Subcutaneous abdominal adipose tissue (tissue), 5 donors: ENCODE data around the gene NKRF.

ENCODE experiments used
- H3K27ac ChIP-seq: one replicate; pipeline ENCODE4 v1.7.0; 2013; ENCODE audit warnings: low read depth, mild to moderate bottlenecking, inconsistent platforms, low read length, moderate library complexity
- H3K27me3 ChIP-seq, 5 donors: one replicate each; pipeline ENCODE4 v1.7.0; 2013; ENCODE audit warnings: low read length in 5 of 5, inconsistent platforms in 1 of 5; ENCODE audit not compliant: control insufficient read depth in 5 of 5, insufficient read depth in 4 of 5
- H3K36me3 ChIP-seq, 5 donors: one replicate each; pipeline ENCODE4 v1.7.0; 2013; ENCODE audit warnings: low read length in 5 of 5; ENCODE audit not compliant: control insufficient read depth in 5 of 5, insufficient read depth in 5 of 5
- H3K4me1 ChIP-seq, 5 donors: one replicate each; pipeline ENCODE4 v1.7.0; 2013; ENCODE audit warnings: low read length in 5 of 5, mild to moderate bottlenecking in 3 of 5, moderate library complexity in 1 of 5; ENCODE audit not compliant: control insufficient read depth in 5 of 5, insufficient read depth in 5 of 5
- H3K4me3 ChIP-seq, 5 donors: one replicate each; pipeline ENCODE4 v1.7.0; 2013; ENCODE audit warnings: low read length in 5 of 5, low read depth in 1 of 5
- H3K9ac ChIP-seq, 5 donors: one replicate each; pipeline ENCODE4 v1.7.0; 2013; ENCODE audit warnings: low read length in 5 of 5, mild to moderate bottlenecking in 4 of 5, moderate library complexity in 3 of 5
- H3K9me3 ChIP-seq, 5 donors: one replicate each; pipeline ENCODE4 v1.7.0; 2013; ENCODE audit warnings: low read length in 5 of 5; ENCODE audit not compliant: control insufficient read depth in 5 of 5
- donor health status: healthy.
- donor health status: healthy.
- donor health status: healthy.
- donor health status: healthy.
- donor health status: healthy.

The NKRF gene

GRCh38 chrX:119539872-119540271 lies 66.4 kb downstream of the NKRF start:
- Histone ChIP-seq H3K4me1 (peaks cover 0 to 2% (median 0%) of the 10 kb centered on the region in 5 donors), H3K27ac (no peak overlapping the region), H3K4me3 (no peak overlapping the region), H3K9me3 (no peaks in the 10 kb centered on the region), H3K27me3 (no peaks in the 10 kb centered on the region), H3K36me3 (peaks cover 0 to 15% (median 3%) of the 10 kb centered on the region in 5 donors), H3K9ac (no peak overlapping the region)
